Esophagus squamous epithelium (tissue), 5 donors: ENCODE measurements around the gene CIRBP. TPM values are rescaled to one million over a fixed set of nuclear protein-coding genes. Genes with fewer than 3 reads are reported as not detected.
A peak's percentile ranks its signal among the peaks of the same experiment; 100 is the strongest.

Experiments
- DNase-seq: peaks from one replicate; lab custom pipeline; 2025; lab: John Stamatoyannopoulos, UW
- H3K27ac ChIP-seq, 4 donors: fragments of 200-600 bp; sonication (generic); one replicate each; pipeline ENCODE4 v1.5.1; 2016 to 2019; ENCODE audit warnings: mild to moderate bottlenecking in 1 of 4
- H3K27me3 ChIP-seq, 4 donors: fragments of 200-600 bp; sonication (generic); 1 replicate in 3 of 4; 2 replicates in 1 of 4; pipeline versions ENCODE4 v1.5.1 to v1.6.0; 2017 to 2021; ENCODE audit warnings: antibody characterized with exemption in 1 of 4
- H3K36me3 ChIP-seq, 3 donors: fragments of 200-600 bp; sonication (generic); one replicate each; pipeline ENCODE4 v1.5.1; 2016 to 2019
- H3K4me1 ChIP-seq, 3 donors: fragments of 200-600 bp; sonication (generic); one replicate each; pipeline ENCODE4 v1.5.1; 2017 to 2019
- H3K4me3 ChIP-seq, 4 donors: fragments of 200-600 bp; sonication (generic); 1 replicate in 3 of 4; 2 replicates in 1 of 4; pipeline ENCODE4 v1.5.1; 2016 to 2019; ENCODE audit warnings: mild to moderate bottlenecking in 2 of 4, moderate library complexity in 1 of 4
- H3K9me3 ChIP-seq, 3 donors: fragments of 200-600 bp; sonication (generic); one replicate each; pipeline ENCODE4 v1.5.1; 2016 to 2019
- POLR2A ChIP-seq, 4 donors: fragments of 450-650 bp; IDR thresholded peaks; one replicate each; pipeline ENCODE4 v1.6.1; 2017; ENCODE audit warnings: antibody characterized with exemption in 4 of 4, mild to moderate bottlenecking in 4 of 4, moderate library complexity in 3 of 4
- WGBS, 2 donors: methylation state at CpG; one replicate each; pipeline ENCODE4 v1.1.5; 2018; 5-methylcytosine and 5-hydroxymethylcytosine counted together
- intact Hi-C: fragments of 100-400 bp; cut with DNase I; formaldehyde crosslinking; loops from one replicate; pipeline ENCODE4 v1.15.0; 2022
- total RNA-seq, 4 donors: library from RNA; depleted of rRNA; stranded (reverse); fragments of >200 nt; gene quantifications; one replicate each; pipeline ENCODE4 v1.1.0, GENCODE V29; 2016
- TF ChIP-seq, protein P1 (sequence below), 6 experiments: fragments of 450-650 bp in 4 of 6; fragments of 200-600 bp in 2 of 6; sonication (generic) in 2 of 6; IDR thresholded peaks; one replicate each; pipeline ENCODE4 v1.5.1; 2016 to 2019; ENCODE audit warnings: antibody characterized with exemption in 6 of 6, mild to moderate bottlenecking in 4 of 6, moderate library complexity in 4 of 6
- donor health status: DM: yes; HTN: yes; CAD: no.

Gene CIRBP
- total RNA-seq, 4 donors from 2014 or later: 116 to 415 (median 238) TPM

DNA sequence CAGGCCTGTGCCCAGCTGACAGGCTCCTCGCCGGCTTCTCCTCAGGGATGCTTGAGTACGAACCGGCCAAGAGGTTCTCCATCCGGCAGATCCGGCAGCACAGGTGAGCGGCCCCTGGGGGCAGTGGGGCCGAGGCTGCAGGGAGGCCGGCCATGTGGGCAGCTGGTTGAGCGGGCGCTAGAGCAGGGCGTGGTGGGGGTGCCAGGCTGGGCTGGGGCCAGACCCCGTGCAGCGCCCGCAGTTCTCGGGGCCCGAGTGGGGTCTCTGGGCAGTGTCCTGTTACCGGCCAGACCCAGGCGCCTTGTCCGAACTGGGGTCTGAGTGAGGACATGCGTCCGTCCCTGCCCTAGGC is 47.3 kb upstream of the CIRBP start:
- H3K27me3 ChIP-seq: no peaks in the 10 kb centered on the region
- DNase-seq: no peak
- peaks cover 33 to 86% (median 45%) of the 10 kb centered on the region in 3 donors for H3K36me3 ChIP-seq
- 91% methylated on average over 12 of the region's 22 CpGs; no CpG with 5 or more reads in 1 of the 2 donors for WGBS, 2 donors
- H3K27ac ChIP-seq: peak overlapping the region in 1 of 4 donors; percentile 9
- no peaks in the 10 kb centered on the region for H3K9me3 ChIP-seq
- TF ChIP-seq, protein P1, sequence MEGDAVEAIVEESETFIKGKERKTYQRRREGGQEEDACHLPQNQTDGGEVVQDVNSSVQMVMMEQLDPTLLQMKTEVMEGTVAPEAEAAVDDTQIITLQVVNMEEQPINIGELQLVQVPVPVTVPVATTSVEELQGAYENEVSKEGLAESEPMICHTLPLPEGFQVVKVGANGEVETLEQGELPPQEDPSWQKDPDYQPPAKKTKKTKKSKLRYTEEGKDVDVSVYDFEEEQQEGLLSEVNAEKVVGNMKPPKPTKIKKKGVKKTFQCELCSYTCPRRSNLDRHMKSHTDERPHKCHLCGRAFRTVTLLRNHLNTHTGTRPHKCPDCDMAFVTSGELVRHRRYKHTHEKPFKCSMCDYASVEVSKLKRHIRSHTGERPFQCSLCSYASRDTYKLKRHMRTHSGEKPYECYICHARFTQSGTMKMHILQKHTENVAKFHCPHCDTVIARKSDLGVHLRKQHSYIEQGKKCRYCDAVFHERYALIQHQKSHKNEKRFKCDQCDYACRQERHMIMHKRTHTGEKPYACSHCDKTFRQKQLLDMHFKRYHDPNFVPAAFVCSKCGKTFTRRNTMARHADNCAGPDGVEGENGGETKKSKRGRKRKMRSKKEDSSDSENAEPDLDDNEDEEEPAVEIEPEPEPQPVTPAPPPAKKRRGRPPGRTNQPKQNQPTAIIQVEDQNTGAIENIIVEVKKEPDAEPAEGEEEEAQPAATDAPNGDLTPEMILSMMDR (IDR thresholded peaks at IDR 0.05): no peak
- no peak for TF ChIP-seq POLR2A (IDR thresholded peaks at IDR 0.05)
- H3K4me3 ChIP-seq: no peak overlapping the region
- intact Hi-C loops: no loop called here
- H3K4me1 ChIP-seq: peaks cover 2 to 63% (median 23%) of the 10 kb centered on the region in 3 donors

DNA sequence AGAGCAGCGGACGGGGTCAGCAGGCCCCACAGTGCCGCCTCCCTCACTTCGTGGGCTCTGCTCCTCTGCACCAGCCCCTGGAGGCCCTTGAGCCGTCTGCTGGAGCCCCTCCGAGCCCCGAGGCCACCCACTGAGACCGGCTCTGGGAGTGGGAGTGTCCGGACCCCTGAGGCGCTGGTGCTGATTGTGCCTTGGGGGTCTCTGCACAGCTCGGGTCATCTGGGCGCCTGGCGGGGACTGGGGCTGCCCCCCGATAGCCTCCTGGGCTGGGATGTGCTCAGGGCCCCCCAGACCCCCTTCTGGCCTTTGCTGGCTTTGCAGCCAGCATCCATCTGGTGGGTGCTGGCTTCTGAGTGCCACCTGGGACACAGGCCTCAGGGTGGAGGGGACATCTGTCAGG is 46.7 kb upstream of the CIRBP start:
- Histone ChIP-seq H3K4me1 (peaks cover 2 to 58% (median 18%) of the 10 kb centered on the region in 3 donors), H3K27ac (no peak overlapping the region), H3K36me3 (peaks cover 36 to 91% (median 50%) of the 10 kb centered on the region in 3 donors), H3K9me3 (no peaks in the 10 kb centered on the region), H3K27me3 (no peaks in the 10 kb centered on the region), H3K4me3 (no peak overlapping the region)
- no peak for DNase-seq
- intact Hi-C loops: no loop called here
- no CpG with 5 or more reads among the region's 14 CpGs for WGBS, 2 donors
- no peak for TF ChIP-seq POLR2A (IDR thresholded peaks at IDR 0.05)
- TF ChIP-seq, protein P1 (IDR thresholded peaks at IDR 0.05): no peak

DNA sequence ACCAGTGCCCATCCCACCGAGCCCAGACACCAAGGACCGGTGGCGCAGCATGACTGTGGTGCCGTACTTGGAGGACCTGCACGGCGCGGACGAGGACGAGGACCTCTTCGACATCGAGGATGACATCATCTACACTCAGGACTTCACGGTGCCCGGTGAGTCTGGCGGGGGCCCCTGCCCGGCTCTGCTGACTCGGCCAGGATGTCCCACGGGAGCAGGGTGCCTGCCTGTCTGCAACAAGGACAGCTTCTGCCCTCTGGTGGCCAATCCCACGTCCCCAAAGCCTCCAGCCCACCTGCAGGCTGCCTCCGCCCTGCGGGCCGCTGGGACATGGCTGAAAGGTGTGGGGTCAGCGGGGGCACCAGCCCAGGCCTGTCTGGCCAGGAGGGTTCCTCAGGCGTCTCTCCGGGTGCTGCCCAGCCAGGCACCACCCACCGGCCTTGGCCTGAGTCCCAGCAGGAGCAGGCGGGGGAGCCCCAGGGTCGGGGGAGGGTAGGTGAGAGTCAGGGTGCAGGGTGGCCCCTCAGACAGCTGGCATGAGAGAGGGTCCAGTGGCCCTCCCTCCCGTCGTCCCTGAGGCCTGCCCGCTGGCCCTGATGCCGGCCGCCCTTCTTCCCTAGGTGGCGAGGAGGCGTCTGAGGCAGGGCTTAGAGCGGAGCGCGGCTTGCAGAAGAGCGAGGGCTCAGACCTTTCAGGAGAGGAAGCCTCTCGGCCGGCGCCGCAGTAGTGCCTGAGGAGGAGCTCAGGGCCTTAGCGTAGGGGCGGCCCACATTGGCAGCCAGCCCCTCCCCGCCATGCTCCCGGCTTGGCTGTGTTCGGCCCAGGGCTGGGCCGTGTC is 45.9 kb upstream of the CIRBP start:
- H3K36me3 ChIP-seq: peaks cover 44 to 97% (median 58%) of the 10 kb centered on the region in 3 donors
- TF ChIP-seq, protein P1 (IDR thresholded peaks at IDR 0.05): peak in 4 of 6 experiments; percentile 23 to 63 (median 36)
- no peak for TF ChIP-seq POLR2A (IDR thresholded peaks at IDR 0.05)
- no peaks in the 10 kb centered on the region for H3K9me3 ChIP-seq
- no peaks in the 10 kb centered on the region for H3K27me3 ChIP-seq
- peaks cover 0 to 50% (median 14%) of the 10 kb centered on the region in 3 donors for H3K4me1 ChIP-seq
- no peak for DNase-seq
- H3K4me3 ChIP-seq: no peak overlapping the region
- 65 to 75% methylated on average over 5 to 24 of the region's 48 CpGs for WGBS, 2 donors
- H3K27ac ChIP-seq: no peak overlapping the region
- intact Hi-C loops: no loop called here

DNA sequence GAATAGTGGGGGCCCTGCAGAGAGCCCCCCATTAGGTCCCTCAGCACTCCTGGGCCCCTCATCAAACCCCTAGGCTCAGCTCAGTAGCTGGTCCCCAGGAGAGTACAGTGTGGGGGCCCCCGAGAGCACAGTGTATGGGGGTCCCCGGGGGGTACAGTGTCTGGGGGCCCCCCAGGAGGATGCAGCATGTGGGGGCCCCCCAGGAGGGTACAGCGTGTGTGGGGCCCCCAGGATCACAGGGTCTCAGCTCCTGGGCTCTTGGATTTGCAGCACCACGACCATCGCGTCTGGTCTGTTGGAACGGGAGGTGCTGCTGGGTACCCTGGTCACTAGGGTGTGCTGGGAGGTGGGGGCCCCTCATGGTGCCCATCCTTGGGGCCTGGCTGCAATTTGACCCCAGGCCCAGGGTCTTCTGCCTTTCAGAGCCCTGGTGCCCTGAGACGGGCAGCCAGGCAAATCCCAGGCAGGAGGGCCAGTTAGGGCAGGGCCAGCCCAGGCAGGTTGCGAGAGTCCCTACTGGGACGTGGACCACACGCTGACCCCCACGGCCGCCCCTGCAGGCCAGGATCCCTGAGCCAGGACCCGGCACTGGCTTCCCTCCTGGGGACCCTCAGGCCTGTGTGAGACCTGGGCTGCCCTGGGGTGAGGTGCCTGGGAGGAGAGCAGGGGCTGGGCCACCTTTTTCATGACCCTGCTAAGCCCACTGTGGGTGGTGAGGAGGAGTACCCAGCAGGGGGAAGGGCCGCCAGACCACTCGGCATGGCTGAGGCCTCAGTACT is 44.9 kb upstream of the CIRBP start:
- intact Hi-C loops: no loop called here
- H3K27ac ChIP-seq: no peak overlapping the region
- no peak overlapping the region for H3K4me3 ChIP-seq
- DNase-seq: no peak
- peaks cover 45 to 94% (median 58%) of the 10 kb centered on the region in 3 donors for H3K36me3 ChIP-seq
- H3K27me3 ChIP-seq: no peaks in the 10 kb centered on the region
- no peaks in the 10 kb centered on the region for H3K9me3 ChIP-seq
- TF ChIP-seq POLR2A (IDR thresholded peaks at IDR 0.05): no peak
- TF ChIP-seq, protein P1 (IDR thresholded peaks at IDR 0.05): no peak
- H3K4me1 ChIP-seq: peaks cover 0 to 40% (median 6%) of the 10 kb centered on the region in 3 donors
- WGBS, 2 donors: 92 to 97% methylated on average over 2 to 5 of the region's 16 CpGs
